Measurements from ENCODE around the gene SARDH.

The SARDH gene

GRCh38 chr9:133707065-133707762 is 30.9 kb downstream of the SARDH start:
- in situ Hi-C loops (cut with HindIII; ENCODE audit: low sequenced_read_pairs), result no loop called here

- in situ Hi-C loops (cut with HindIII; ENCODE audit: low sequenced_read_pairs), result no loop called here
Observed at GRCh38 chr9:133706307-133707050, 31.7 kb downstream of the SARDH start.

- in situ Hi-C loops (cut with HindIII; ENCODE audit: low sequenced_read_pairs), result no loop called here
Observed at GRCh38 chr9:133705576-133705975, 32.6 kb downstream of the SARDH start.

DNA sequence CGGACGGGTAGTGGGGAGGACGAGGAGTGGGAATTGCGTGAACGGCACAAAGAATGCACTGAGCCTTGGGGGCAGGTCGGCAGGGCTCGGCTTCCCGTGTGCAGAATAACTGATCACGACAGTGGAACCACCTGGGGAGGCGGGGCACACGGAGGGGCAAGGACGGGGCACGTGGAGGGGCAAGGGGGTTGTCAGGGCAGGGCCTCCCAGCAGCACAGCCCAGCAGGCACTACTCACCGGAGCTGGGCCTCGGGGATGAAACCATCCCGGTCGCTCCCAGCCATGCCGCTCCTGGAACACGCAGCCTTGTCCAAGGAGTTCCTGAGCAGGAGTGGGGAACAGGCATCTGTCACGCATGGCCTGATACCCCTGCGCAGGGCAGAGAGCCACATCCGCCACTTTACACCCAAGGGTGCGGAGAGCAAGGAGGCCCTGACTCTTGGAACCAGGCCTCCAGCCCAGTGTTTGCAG is 33.4 kb downstream of the SARDH start:
- in situ Hi-C loops (cut with HindIII; ENCODE audit: low sequenced_read_pairs), result no loop called here

DNA sequence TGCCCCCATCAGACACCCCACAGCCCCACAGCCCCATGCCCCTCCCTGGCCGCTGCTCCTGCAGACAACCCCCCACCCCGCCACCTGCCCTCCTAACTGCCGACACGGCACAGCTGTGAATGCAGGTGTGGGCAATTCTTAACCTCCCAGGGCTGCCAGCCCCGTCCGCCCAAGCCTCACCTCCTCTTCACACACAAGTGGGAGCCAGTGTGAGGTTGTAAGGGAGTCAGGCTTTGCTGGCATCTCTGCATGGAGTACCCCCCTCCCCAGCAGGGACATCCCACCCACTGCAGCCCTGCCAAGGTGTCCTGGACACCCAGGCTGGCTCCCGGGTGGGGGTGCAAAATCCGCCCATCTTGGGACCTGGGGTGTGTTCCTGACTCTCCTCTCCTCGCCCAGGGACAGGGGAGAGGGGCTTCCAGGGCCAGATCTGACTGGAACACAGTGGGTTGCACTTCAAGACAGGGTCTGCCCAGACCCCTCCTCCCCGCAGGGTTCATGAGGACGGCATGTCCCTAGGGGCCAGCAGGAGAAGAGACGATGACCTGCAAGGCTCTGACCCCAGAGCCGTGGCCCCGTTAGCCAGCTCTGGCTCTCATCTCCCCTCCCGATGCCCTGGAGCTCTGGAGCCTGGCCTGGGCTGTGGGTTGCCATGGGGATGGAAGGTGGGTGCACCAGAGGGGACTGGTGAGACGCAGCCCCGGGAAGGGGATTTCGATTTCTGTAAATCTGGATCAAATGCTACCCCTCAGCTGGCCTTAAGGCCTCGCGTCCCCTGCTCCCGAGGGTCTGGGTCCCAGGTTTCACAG is 34.4 kb downstream of the SARDH start:
- in situ Hi-C loops (cut with HindIII; ENCODE audit: low sequenced_read_pairs), result no loop called here

DNA sequence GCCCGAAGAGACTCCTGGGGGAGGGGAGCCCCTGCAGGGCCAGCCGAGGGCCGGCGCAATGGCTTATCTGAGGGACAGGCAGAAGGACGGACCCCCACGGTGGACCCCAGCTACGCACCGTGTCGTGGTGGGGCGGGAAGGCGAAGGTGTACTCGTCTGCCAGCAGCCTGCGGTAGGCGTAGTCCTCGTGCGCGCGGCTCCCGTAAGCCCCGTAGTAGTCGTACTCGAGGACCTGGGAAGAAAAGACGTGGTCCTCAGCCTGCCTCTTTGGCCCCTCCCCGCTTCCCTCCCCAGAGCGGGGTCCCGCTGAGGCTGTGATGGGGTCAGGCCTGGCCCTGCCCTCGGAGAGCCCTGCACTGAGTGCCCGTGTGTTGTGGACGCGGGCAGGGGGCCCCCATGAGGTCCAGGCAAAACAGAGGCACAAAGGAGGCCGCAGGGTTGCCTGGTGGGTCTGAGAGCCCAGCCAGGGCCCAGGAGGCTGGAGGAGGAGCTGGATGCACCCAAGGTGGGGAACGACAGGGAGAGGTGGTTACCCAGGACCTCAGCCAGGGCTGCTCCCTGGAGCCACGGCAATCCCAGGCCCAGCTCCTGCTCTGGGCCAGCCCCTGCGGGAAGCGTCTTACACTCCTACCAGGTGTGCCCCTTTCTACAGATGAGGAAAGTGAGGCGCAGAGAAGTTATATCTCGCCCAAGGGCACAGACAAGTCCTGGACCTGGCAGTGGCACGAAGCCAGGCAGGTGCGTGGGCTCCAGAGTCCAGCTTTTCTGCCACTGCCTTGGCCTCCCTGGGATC is 35.2 kb downstream of the SARDH start:
- in situ Hi-C loops (cut with HindIII; ENCODE audit: low sequenced_read_pairs), result no loop called here

DNA sequence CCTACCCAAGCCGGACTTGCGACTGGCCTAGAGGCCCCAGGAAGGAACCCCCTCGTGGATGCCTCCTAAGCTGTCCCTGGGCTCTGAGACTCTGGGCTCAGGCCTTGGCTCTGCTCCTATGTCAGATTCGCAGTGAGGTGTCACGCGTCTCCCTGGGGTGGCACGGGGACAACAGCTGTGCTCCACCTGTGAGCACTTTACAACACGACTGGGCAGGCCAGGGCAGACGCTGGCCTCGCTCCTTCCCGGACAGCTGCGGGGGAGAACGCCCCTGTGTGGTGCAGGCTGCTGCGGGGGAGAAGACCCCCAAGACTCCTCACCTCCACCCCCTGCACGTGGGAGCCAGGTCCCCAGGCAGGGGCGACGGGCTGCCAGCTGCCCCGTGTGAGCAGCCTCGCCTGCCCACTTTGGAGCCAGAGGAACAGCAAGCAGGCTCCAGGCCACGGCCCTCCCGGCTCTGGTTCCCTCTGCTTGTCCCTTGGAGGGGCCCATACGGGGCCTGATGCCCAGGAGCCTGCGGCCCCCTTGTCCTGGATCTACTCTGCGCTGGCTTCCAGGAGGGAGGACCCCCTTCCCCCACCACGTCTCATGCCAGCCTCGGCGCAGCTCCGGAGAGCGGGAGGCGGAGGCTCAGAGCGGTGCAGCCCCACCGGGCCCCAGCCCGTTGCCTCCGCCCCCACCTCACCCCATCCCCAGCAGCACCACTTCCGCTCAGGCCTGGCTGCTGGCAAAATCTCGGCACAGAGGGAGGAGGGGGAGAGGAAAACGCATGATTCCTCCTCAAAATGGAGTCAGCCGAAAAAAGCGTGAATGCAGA is 36.0 kb downstream of the SARDH start:
- in situ Hi-C loops (cut with HindIII; ENCODE audit: low sequenced_read_pairs), result no loop called here

DNA sequence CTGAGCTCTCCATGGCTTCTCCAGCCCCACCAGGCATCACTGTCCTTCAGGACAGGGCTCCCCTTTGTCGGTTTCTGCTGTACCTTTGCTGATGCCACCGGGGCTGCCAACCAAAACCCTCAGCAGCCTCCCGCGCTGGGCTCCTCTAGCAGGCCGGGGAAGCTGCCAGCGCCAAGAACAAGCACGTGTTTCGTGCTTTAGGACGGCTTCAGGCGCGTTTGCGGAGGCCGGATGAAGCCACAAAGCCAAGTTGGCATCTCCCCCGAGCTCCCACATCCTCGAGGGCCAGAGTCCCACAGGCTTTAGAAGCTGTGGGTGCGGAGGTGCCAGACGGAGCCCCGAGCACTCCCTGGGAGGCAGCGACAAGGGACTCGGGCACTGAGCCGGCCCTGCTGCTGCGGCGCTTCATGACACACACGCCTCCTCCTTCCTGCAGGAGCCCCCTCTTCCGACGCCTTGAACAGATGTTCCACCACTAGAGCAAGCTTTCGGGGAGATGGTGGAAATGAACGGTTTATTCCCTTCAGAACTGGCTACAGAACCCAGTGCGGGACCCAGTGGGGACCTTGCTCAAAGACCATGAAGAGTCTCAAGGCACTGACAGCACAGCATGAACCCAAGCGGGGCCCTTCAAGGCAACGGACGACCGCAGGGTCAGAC is 36.7 kb downstream of the SARDH start:
- in situ Hi-C loops (cut with HindIII; ENCODE audit: low sequenced_read_pairs), result no loop called here

DNA sequence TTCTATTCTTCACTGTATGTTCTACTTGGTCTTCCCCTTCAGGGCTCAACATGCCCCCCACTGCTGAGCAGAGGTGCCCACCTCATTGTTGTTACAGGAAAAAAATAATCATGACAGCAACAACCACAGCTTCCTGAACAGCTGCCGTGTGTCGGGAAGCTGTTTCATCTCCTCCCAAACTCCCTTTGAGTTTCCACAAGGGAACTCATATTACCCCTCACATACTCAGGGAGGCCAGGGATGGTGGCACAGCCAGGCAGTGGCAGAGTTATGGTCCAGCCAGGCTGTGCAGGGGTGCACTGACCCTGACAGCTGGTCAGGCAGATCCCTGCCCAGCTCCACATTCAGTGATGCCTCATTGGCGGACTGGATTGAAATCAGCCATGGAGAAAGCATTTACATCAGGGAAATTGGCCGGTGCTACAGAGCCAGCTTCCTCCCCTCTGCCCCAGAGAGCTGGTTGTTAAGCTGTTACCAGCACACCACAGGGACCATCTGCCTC is 37.3 kb downstream of the SARDH start:
- in situ Hi-C loops (cut with HindIII; ENCODE audit: low sequenced_read_pairs), result no loop called here

GRCh38 chr9:133699546-133699945 is 38.6 kb downstream of the SARDH start:
- in situ Hi-C loops (cut with HindIII; ENCODE audit: low sequenced_read_pairs), result no loop called here

- in situ Hi-C loops (cut with HindIII; ENCODE audit: low sequenced_read_pairs), result no loop called here
Observed at GRCh38 chr9:133696071-133696472, 42.1 kb downstream of the SARDH start.

GRCh38 chr9:133694686-133695085 is 43.5 kb downstream of the SARDH start:
- in situ Hi-C loops (cut with HindIII; ENCODE audit: low sequenced_read_pairs), result no loop called here

DNA sequence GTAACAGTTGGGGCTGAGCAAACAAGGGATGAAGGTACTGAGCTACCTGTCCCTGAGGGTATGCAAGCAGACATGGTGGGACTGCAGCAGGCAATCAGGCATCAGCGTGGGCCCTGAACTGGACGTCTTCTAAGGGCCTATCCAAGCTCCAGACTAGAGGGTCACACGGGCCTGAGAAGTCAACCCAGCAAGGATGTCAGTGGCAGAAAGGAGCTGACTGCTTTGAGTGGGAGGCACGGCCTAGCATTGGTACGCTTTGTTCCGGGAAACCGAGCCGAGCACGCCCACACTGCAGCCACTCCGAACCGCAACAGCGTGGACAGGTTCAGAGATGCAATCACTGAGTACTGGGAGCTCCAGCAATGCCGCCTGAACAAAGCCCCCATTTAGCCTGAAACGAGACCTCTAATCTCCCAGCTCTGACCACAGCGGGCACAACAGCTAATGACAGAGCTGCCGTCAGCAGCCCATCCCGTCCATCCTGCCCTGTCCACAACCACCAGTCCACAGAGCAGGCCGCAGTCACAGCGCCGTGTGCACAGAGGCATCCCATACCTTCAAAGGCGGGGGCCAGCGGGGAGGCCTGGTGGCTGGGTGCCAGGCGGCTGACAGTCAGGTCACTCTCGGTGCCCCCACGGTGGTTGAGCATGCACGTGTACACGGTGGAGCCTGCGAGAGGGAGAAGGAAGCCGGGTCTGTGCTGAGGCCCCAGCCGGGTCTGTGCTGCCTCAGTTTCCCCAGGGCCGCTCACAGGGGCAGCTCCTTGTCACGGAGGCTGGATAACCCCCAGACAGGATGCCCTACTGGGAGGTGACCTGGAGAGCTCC is 44.2 kb downstream of the SARDH start:
- in situ Hi-C loops (cut with HindIII; ENCODE audit: low sequenced_read_pairs), result no loop called here

DNA sequence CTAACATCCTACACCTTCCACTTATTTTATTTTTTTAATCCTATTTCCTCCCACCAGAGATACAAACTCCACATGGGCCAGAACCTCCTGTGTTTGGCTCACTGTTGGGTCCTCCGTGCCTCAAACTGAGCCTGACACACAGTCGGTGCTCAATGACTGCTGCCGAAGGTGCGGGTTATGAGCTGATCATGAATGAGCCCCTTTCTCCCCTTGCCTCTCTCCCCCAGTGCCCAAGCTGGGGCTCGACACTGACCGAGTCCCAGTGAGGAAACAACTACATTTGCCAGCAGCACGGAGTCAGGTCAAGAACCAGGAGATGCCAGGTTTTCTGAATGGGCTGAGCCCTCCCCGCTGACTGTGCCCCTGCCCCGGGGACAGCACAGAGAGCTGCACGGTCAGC is 45.0 kb downstream of the SARDH start:
- in situ Hi-C loops (cut with HindIII; ENCODE audit: low sequenced_read_pairs), result no loop called here

DNA sequence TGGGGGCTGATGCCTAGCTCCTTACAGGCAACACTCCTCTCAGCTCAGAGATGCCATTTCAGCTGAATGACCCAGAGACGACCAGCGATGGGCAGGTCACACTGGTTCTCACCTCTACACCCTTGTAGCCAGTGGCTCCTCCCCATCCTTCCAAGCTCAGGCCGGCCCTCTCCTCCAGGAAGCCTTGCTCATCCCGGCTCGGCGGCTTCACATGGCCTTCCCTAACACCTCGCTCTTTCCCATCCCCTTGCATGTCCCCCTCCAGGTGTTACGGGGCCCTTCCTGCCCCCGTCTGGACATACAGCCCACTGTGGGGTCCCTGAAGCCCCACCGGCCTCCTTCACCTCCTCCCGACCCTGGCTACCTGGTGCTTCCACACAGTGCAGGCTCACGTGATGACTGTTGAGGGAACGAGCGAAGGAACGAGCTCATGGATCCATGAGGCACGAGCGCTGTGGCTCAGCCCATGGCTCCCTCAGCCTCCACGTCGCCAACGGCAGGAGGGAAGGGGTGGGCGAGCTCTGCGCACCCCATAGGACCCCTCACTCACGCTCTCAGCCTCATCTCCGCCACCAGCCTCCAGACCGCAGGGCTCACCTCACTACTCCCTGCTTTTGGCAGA is 45.7 kb downstream of the SARDH start:
- in situ Hi-C loops (cut with HindIII; ENCODE audit: low sequenced_read_pairs), result no loop called here

- in situ Hi-C loops (cut with HindIII; ENCODE audit: low sequenced_read_pairs), result no loop called here
Observed at GRCh38 chr9:133691626-133692363, 46.4 kb downstream of the SARDH start.

DNA sequence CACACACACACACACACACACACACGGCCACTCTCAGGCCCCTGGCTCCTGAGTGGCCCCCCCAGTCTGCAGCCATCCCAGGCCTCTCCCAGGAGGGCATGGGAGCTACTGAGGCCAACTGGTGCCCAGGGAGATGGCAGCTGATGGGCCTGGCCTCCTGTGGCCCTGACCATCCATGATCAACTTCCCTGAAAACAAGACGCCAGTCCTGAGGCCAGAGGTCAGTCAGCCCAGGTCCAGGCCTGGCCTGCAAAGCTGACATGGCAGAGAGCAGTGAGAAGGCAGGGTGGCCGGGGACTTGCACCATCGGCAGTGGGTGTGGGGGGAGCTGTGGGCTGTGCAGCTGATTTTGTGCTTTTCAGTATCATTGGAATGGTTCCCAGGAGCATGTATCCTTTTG is 47.0 kb downstream of the SARDH start:
- in situ Hi-C loops (cut with HindIII; ENCODE audit: low sequenced_read_pairs), result no loop called here
